Middle frontal gyrus (tissue), 1 donor: ENCODE data around the gene MMP25.

ENCODE experiments used
- DNase-seq: peaks from one replicate; pipeline ENCODE4 v3.0.0-alpha.2; 2015; ENCODE audit warnings: low spot score; ENCODE audit errors: extremely low spot score

The MMP25 gene

DNA sequence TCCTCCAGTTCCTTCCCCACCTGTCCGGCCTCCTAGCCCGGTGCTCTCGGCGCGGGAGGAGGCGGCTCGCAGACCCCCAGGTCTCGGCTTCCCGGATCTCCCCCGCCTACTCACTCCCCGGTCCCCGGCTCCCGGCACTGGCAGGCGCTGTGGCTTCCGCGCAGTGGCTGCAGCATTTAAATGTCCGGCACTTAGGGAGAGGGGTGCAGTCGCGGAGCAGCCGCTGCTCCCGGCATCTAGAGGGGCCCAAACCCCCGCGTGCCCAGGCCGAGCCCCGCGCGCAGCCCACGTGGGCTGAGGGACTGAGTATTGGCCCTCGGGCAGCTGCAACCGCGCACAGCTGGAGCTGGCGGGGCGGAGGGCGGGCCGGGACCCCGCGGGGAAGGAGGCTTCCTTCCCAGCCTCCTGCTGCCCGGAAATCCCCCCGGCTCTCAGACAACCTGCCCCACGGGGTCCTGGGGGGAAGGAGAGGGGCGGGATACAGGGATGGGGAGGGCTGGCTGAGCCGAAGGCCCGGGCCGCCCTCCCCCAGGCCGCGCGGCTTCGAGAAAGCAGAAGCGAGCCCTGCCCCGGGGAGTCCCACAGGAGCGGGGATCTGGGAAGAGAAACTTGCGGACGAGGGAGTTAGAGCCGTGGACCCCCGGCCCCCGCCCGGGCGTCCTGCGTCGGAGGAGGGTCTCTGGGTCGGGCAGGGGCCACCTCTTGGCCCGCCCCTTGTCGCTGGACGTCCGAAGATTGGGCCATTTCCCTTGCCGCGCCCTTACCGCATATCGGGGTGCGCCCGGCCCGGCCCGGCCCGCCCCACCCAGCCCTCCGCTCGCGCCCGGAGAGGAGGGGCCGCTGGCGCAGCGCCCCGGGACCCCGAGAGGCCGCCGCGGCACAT, at the start of gene MMP25:
Gene MMP25, plus strand, starts transcription at position 804 of the 883 bp plus-strand sequence. CDS start 357 bp downstream, outside the sequence.
- no peak for DNase-seq

DNA sequence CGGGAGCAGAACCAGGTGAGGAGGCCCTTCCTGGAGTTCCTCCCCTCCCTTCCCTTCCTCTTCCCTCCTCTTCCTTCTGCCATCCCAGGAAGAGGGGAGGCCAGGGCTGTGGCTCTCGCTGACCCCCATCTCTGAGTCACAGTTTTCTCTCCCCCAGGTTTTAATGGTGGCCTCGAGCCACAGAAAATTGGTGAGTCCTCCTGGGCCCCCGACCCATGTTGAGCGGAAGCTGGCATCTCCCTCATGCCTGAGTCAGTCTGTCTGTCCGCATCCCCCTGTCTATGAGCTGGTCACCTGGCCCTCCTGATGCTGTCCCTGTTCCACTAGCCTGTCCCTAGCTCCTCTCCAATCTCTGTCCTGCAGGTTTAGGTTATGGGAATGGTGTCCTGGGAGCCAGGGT, 46.4 kb upstream of the MMP25 start:
- no peak for DNase-seq

DNA sequence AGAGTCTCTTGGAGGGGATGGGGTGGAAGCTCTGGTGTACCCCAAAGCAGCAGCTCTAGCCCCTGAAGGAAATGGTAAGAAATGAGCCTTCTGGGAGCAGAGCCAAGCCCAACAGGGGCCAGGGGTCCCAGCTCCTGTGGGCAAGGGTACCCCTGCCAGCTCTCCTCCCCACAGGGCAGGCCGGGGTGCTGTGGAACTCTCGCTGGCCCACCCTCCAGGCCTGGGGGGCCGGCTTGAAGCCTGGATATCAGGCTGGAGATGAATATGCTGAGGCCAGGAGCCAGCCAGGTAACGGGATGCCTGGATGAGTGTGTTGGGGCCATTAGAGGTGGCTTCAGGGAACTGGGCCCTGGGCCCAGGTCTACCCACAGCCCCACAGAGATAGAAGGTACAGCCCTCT, 45.8 kb upstream of the MMP25 start:
- DNase-seq, result no peak

- DNase-seq, result no peak
Observed at GRCh38 chr16:3001316-3001715, 45.0 kb upstream of the MMP25 start.

DNA sequence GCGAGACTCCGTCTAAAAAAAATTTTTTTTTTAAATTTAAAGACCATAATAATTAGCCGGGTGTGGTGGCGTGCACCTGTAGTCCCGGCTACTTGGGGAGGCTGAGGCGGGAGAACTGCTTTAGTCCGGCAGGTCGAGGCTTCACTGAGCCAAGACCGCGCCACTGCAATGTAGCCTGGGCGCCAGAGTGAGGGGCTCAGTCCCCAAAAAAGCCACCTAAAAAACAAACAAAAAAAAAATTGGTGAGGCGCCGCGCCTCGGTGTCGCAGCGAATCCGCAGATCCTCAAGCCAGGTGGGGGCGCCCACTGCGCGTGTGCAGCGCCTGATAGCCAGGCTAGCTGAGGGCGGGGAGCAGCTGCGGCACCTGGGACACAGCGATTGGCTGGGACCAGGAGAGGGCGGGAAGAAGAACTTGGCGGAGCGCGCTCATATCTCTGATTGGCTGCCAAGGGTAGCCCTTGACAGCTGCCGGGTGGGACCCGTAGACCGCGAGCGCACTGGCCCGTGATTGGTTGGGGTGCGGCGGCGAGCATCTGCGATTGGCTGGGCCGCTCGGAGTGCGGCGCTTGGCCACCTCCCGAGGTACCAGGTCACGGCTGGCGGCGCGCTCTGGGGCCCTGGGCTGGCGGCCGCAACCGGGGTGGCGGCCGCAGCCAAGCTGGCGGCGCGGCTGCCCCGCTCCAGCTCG, 42.6 kb upstream of the MMP25 start:
- DNase-seq, result peak; percentile 94

DNA sequence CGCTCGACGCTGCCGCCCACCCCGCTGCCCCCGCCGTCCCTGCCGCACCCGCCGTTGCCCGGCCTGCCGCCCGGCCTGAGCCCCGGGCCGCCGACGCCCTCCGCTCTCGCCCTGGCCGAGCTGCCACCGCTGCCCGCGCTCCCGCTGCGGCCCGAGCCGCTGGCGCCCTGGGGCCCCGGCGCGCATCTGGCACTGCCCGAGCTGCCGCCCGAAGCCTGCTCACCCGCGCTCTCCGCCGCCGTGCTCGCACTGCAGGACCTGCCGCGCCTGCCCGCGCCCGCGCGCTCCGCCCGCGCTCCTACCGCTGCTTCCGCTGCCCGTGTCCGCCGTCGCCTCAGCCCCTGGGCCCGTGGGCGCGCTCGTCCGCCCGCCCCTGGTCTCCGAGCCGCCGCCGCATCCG, 42.0 kb upstream of the MMP25 start:
- DNase-seq, result no peak

DNA sequence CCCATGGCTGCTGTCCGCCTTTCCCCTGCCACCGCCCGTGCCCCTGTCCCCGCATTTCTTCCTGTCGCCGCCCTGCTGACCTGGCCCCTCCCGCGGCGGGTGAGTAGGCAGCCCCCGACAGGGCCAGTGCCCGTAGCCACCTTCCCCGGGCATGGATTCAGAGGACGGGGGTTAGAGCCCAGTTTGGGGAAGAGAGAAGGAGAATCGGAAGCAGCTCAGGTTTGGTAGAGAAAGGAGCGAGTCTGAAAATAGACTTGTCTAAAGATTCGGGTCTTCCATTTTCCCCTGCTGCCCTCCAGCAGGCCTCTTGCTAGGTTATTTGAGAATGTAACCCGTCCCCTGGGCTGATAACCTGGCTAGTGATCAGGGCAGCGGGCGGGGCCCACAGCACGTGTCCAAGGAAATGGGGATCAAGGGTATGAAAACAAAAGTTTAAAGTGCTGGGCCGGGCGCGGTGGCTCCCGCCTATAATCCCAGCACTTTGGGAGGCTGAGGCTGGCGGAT, 41.5 kb upstream of the MMP25 start:
- no peak for DNase-seq

GRCh38 chr16:3007059-3007956, 39.1 kb upstream of the MMP25 start:
- no peak for DNase-seq

- no peak for DNase-seq
Observed at GRCh38 chr16:3007957-3008689, 38.2 kb upstream of the MMP25 start.

GRCh38 chr16:3008690-3009037, 37.7 kb upstream of the MMP25 start:
- DNase-seq, result no peak

GRCh38 chr16:3009568-3010390, 36.6 kb upstream of the MMP25 start:
- no peak for DNase-seq

DNA sequence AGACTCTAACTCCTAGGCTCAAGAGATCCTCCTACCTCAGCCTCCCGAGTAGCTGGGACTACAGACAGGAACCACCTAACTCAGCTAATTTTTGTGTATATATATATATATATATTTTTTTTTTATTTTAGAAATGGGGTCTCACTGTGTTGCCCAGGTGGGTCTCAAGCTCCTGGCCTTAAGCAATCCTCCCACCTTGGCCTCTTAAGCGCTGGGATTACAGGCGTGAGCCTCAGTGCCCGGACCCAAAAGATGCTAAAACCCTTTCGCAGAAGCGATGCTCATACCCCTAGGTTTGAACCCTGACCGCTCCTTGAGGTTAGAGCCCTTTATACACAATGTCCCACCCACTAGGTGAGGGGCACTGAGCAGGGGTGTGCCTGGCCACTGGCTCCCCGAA, 35.9 kb upstream of the MMP25 start:
- no peak for DNase-seq

GRCh38 chr16:3012246-3012645, 34.1 kb upstream of the MMP25 start:
- no peak for DNase-seq

DNA sequence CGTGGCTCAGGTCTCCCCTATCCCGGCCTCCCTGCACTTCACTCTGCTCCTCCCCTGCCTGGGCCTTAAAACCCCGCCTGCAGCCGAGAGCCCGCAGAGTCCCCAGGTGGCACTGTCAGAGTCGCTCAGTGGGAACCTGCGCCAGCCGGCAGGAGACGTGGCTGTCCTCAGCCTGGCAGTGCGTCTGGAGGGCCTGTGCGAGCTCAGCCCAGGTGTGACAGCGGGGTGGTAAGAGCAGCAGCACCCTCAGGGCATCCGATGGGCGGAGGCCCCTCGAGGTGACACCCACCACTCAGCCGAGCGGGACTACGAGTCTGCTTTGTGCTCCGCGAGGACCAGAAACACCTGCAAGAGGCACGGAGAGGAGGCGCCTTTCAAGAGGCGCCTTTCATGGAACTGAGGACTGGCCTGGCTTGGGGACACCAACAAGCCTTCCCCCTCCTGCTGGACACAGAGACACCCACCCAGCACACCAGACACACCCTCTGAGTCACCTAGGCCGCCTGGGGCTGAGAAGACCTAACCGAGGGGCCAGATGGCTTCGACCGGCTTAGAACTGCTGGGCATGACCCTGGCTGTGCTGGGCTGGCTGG, 33.4 kb upstream of the MMP25 start, which contains the start of gene CLDN9:
Gene CLDN9, plus strand, starts transcription at position 96 of the 593 bp plus-strand sequence. Its CDS starts 440 bp downstream, at position 536.
- DNase-seq, result no peak

- DNase-seq, result no peak
Observed at GRCh38 chr16:3013491-3013951, 32.8 kb upstream of the MMP25 start.

- no peak for DNase-seq
Observed at GRCh38 chr16:3013998-3014690, 32.2 kb upstream of the MMP25 start.

- no peak for DNase-seq
Observed at GRCh38 chr16:3014971-3015370, 31.4 kb upstream of the MMP25 start.

GRCh38 chr16:3015865-3016521, 30.4 kb upstream of the MMP25 start:
- no peak for DNase-seq
